Liver (tissue), 9 donors: ENCODE results near the gene TOE1. TPM values are rescaled to one million over a fixed set of nuclear protein-coding genes. Genes with fewer than 3 reads are reported as not detected.
"Not testable (repeated sequence)": the region's sequence is repeated elsewhere in the genome, so short reads cannot be mapped to it uniquely, and the experiment has no call there.

Source experiments
- DNase-seq: peaks from one replicate; pipeline ENCODE4 v3.0.0-alpha.2; 2017; ENCODE audit warnings: low spot score
- H3K27ac ChIP-seq, 2 donors: one replicate each; pipeline ENCODE4 v1.7.0; 2013; ENCODE audit warnings: inconsistent platforms in 2 of 2, low read length in 2 of 2, control low read depth in 1 of 2, low read depth in 1 of 2, mild to moderate bottlenecking in 1 of 2
- H3K27me3 ChIP-seq, 4 donors: one replicate each; pipeline versions ENCODE4 v1.6.1 to v1.7.0; 2013; ENCODE audit warnings: low read length in 3 of 4, inconsistent platforms in 1 of 4, mild to moderate bottlenecking in 1 of 4, moderate library complexity in 1 of 4; ENCODE audit not compliant: control insufficient read depth in 4 of 4, insufficient read depth in 4 of 4
- H3K36me3 ChIP-seq, 4 donors: one replicate each; pipeline versions ENCODE4 v1.6.1 to v1.7.0; 2013; ENCODE audit warnings: low read length in 3 of 4, mild to moderate bottlenecking in 3 of 4, low read depth in 1 of 4, moderate library complexity in 1 of 4; ENCODE audit not compliant: control insufficient read depth in 4 of 4, insufficient read depth in 3 of 4
- H3K4me1 ChIP-seq, 4 donors: one replicate each; pipeline versions ENCODE4 v1.6.1 to v1.7.0; 2013; ENCODE audit warnings: low read length in 3 of 4, mild to moderate bottlenecking in 3 of 4, moderate library complexity in 1 of 4; ENCODE audit not compliant: control insufficient read depth in 4 of 4, insufficient read depth in 4 of 4
- H3K4me3 ChIP-seq, 3 donors: one replicate each; pipeline versions ENCODE4 v1.6.1 to v1.7.0; 2013; ENCODE audit warnings: low read length in 3 of 3, control low read depth in 1 of 3, low read depth in 1 of 3, mild to moderate bottlenecking in 1 of 3
- H3K9ac ChIP-seq, 2 donors: one replicate each; pipeline ENCODE4 v1.7.0; 2013; ENCODE audit warnings: low read length in 2 of 2, mild to moderate bottlenecking in 2 of 2, moderate library complexity in 2 of 2, control low read depth in 1 of 2, low read depth in 1 of 2
- H3K9me3 ChIP-seq, 4 donors: one replicate each; pipeline versions ENCODE4 v1.6.1 to v1.7.0; 2013; ENCODE audit warnings: low read length in 3 of 4; ENCODE audit not compliant: control insufficient read depth in 4 of 4
- ATF3 ChIP-seq: IDR thresholded peaks from 2 replicates; pipeline ENCODE4 v1.6.1; 2016; ENCODE audit warnings: antibody characterized with exemption
- CTCF ChIP-seq: fragments of 150-350 bp; IDR thresholded peaks from 2 replicates; pipeline ENCODE4 v1.5.1; 2017; ENCODE audit warnings: improper control_type of control experiment, low read depth, low read length; ENCODE audit not compliant: missing input control
- EGR1 ChIP-seq, 2 donors: IDR thresholded peaks; 2 replicates each; pipeline ENCODE4 v1.6.1; 2016 to 2018; ENCODE audit warnings: antibody characterized with exemption in 2 of 2, low read depth in 2 of 2
- FOXA1 ChIP-seq: IDR thresholded peaks from 2 replicates; pipeline ENCODE4 v1.6.1; 2016; ENCODE audit warnings: antibody characterized with exemption
- FOXA2 ChIP-seq: IDR thresholded peaks from 2 replicates; pipeline ENCODE4 v1.6.1; 2016; ENCODE audit warnings: antibody characterized with exemption
- GABPA ChIP-seq, 2 donors: IDR thresholded peaks in 1 of 2; conservative IDR thresholded peaks in 1 of 2; 2 replicates each; pipeline ENCODE4 v1.6.1; 2016; ENCODE audit warnings: antibody characterized with exemption in 2 of 2, mild to moderate bottlenecking in 1 of 2, moderate library complexity in 1 of 2
- HNF4A ChIP-seq, 2 donors: conservative IDR thresholded peaks; 2 replicates each; pipeline ENCODE4 v1.6.1; 2016; ENCODE audit warnings: antibody characterized with exemption in 2 of 2, mild to moderate bottlenecking in 2 of 2
- HNF4G ChIP-seq: IDR thresholded peaks from 2 replicates; pipeline ENCODE4 v1.6.1; 2016; ENCODE audit warnings: antibody characterized with exemption
- JUND ChIP-seq, 2 donors: IDR thresholded peaks; 2 replicates each; pipeline ENCODE4 v1.6.1; 2016; ENCODE audit warnings: antibody characterized with exemption in 2 of 2
- MAX ChIP-seq: IDR thresholded peaks from 2 replicates; pipeline ENCODE4 v1.6.1; 2016; ENCODE audit warnings: antibody characterized with exemption
- NR2F2 ChIP-seq: IDR thresholded peaks from 2 replicates; pipeline ENCODE4 v1.6.1; 2016; ENCODE audit warnings: antibody characterized with exemption
- RAD21 ChIP-seq, 2 donors: IDR thresholded peaks; 2 replicates each; pipeline ENCODE4 v1.6.1; 2016; ENCODE audit warnings: antibody characterized with exemption in 2 of 2, mild to moderate bottlenecking in 2 of 2
- REST ChIP-seq: IDR thresholded peaks from 2 replicates; pipeline ENCODE4 v1.6.1; 2016; ENCODE audit warnings: antibody characterized with exemption, mild to moderate bottlenecking
- RXRA ChIP-seq, 2 donors: IDR thresholded peaks; 2 replicates each; pipeline ENCODE4 v1.6.1; 2017 to 2018; ENCODE audit warnings: antibody characterized with exemption in 2 of 2, mild to moderate bottlenecking in 1 of 2
- SP1 ChIP-seq: IDR thresholded peaks from 2 replicates; pipeline ENCODE4 v1.6.1; 2018; ENCODE audit warnings: antibody characterized with exemption, mild to moderate bottlenecking
- TAF1 ChIP-seq: conservative IDR thresholded peaks from 2 replicates; pipeline ENCODE4 v1.6.1; 2016; ENCODE audit warnings: antibody characterized with exemption, mild to moderate bottlenecking
- YY1 ChIP-seq: IDR thresholded peaks from 2 replicates; pipeline ENCODE4 v1.6.1; 2016; ENCODE audit warnings: antibody characterized with exemption, mild to moderate bottlenecking
- ZBTB33 ChIP-seq: IDR thresholded peaks from 2 replicates; pipeline ENCODE4 v1.6.1; 2016; ENCODE audit warnings: antibody characterized with exemption
- WGBS: extraction: QIAGEN DNeasy Blood & Tissue Kit; methylation state at CpG from one replicate; pipeline ENCODE4 v1.1.7; 2013; 5-methylcytosine and 5-hydroxymethylcytosine counted together
- polyA plus RNA-seq, 2 donors: library from polyadenylated mRNA; stranded (reverse) in 1 of 2; unstranded in 1 of 2; fragments of 200-250 nt in 1 of 2; fragments of >200 nt in 1 of 2; fragmentation: Nextera tagmentation in 1 of 2; extraction: Ambion mirVana in 1 of 2; gene quantifications; one replicate each; pipeline versions ENCODE4 v1.2.1 to v1.2.3, GENCODE V29; 2013 to 2015
- total RNA-seq, 2 donors: library from RNA; depleted of rRNA; stranded (reverse); fragments of >200 nt; gene quantifications; one replicate each; pipeline ENCODE4 v1.2.3, GENCODE V29; 2014
- donor health status: healthy.
- donor health status: healthy.
- donor health status: healthy.
- donor health status: healthy.
- donor health status: healthy.

The TOE1 gene
- 1 to 10 TPM; 5.9 to 9.1 TPM for total RNA-seq
- 1 to 10 TPM; 3.5 to 5.8 TPM for polyA plus RNA-seq

GRCh38 chr1:45339789-45340558, at the start of gene TOE1, which contains the start of gene MUTYH:
Gene TOE1 (plus strand): TSS chr1:45340170. CDS start chr1:45340253, 83 bp downstream.
Gene MUTYH (minus strand): TSS chr1:45340440. CDS start chr1:45334505, 5,935 bp downstream.
- H3K27me3 ChIP-seq = no peaks in the 10 kb centered on the region
- TF ChIP-seq FOXA2 = no peak
- TF ChIP-seq GABPA (IDR thresholded peaks at IDR 0.05 in 1 of 2, conservative IDR thresholded peaks at IDR 0.05 in 1 of 2) = peak; percentile 46 to 82
- peak in 1 of 2 donors; percentile 24 for TF ChIP-seq HNF4A (conservative IDR thresholded peaks at IDR 0.05)
- peak; percentile 58 for TF ChIP-seq SP1
- TF ChIP-seq RXRA (IDR thresholded peaks at IDR 0.05) = peak in 1 of 2 donors; percentile 40
- TF ChIP-seq CTCF = no peak
- TF ChIP-seq JUND (IDR thresholded peaks at IDR 0.05) = no peak
- no peak for TF ChIP-seq ATF3
- peak in 1 of 2 donors; percentile 5 for TF ChIP-seq RAD21 (IDR thresholded peaks at IDR 0.05)
- peak; percentile 97 for TF ChIP-seq YY1
- TF ChIP-seq NR2F2 = peak; percentile 47
- TF ChIP-seq EGR1 (IDR thresholded peaks at IDR 0.05; ENCODE audit: low read depth in 2 of 2) = no peak
- TF ChIP-seq FOXA1 = peak; percentile 6
- peak; percentile 91 for TF ChIP-seq REST
- peak; percentile 79 for TF ChIP-seq TAF1
- peak; percentile 85 for TF ChIP-seq MAX
- TF ChIP-seq HNF4G = no peak
- peak; percentile 94 for TF ChIP-seq ZBTB33
- H3K9ac ChIP-seq = peak within 1 kb of the TSS; percentile 66 to 84
- H3K4me1 ChIP-seq = peaks cover 3 to 29% (median 17%) of the 10 kb centered on the region in 4 donors
- peak; percentile 89 for DNase-seq
- peaks cover 6 to 33% (median 19%) of the 10 kb centered on the region in 4 donors for H3K36me3 ChIP-seq
- H3K4me3 ChIP-seq = peak within 1 kb of the TSS; percentile 79 to 98 (median 80)
- under 1% methylated on average over 70 of the region's 70 CpGs for WGBS
- H3K27ac ChIP-seq = peak within 1 kb of the TSS; percentile 97 to 98
- H3K9me3 ChIP-seq = no peaks in the 10 kb centered on the region

- DNase-seq, H3K9me3 ChIP-seq: not testable (repeated sequence)
- WGBS = 89% methylated on average over 6 of the region's 6 CpGs
Observed at GRCh38 chr1:45291002-45291401, 49.0 kb upstream of the TOE1 start.

More at GRCh38 chr1:45291002-45291401, 49.0 kb upstream of the TOE1 start:
- not testable (repeated sequence) for H3K27ac ChIP-seq, H3K36me3 ChIP-seq, H3K27me3 ChIP-seq, H3K4me3 ChIP-seq, H3K9ac ChIP-seq, H3K4me1 ChIP-seq
